ENCODE data around the gene CDK5RAP1.
"Not testable (repeated sequence)": the region's sequence is repeated elsewhere in the genome, so short reads cannot be mapped to it uniquely, and the experiment has no call there.

The CDK5RAP1 gene

DNA sequence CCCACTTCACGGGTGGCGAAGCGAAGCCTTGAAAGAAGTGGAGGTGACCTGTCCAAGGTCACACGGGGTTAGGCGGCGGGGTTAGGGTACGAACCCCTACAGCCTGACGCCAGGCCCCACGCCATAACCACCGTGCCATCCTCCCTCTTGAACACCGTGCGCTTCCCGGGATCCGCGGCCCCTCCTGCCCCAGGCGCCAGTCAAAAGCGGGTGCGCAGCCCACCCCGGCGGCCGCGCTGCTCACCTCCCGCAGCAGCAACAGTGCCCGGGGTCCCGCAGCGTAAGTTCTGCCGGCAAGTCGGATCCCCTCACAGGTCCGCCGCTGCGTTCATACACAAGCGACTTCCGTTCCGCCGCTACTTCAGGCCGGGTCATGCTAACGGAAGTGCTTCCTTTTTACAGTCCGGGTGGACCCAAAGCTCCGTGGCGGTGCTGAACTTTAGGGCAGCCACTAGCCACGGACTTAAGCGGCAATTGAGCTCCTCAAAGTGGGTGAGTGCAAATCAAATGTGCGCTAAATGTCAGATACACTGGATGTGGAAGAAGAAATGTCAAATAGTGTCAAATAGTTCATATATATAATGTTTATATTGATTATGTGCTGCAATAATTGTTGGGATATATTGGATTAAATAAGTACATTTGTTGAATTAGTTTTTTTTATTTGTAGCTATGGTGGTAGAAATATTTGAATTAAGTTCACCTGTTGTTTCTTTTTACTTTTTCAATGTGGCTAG lies at the start of gene CDK5RAP1:
Gene CDK5RAP1 (minus strand): TSS at position 336 of the 737 bp plus-strand sequence. CDS start 4,455 bp downstream, outside the sequence.
- peak; percentile 95 for DNase-seq (ENCODE audit: low spot score)

DNA sequence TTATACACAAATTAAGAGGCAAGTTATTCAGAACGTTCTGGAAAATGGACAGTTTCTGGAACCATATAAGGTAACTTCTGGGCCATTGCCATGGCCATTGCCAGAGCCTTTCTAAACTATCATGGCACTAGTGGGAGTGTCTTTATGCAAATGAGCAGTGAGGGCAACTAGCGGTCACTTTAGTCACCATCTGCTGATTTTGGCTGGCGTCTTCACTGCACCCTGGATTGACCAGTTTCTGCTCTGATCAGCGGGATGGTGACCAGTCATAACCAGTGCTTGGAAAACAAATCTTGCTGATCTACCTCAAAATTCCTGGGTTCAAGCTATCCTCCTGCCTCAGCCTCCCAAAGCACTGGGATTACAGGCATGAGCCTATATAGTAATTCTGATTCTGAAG lies 49.5 kb upstream of the CDK5RAP1 start:
- no peak for DNase-seq (ENCODE audit: low spot score)

GRCh38 chr20:33445881-33446625 lies 44.7 kb upstream of the CDK5RAP1 start:
- DNase-seq (ENCODE audit: low spot score) = peak; percentile 49

GRCh38 chr20:33444797-33445560 lies 43.7 kb upstream of the CDK5RAP1 start:
- DNase-seq (ENCODE audit: low spot score) = peak; percentile 51

GRCh38 chr20:33443512-33444239 lies 42.4 kb upstream of the CDK5RAP1 start, which contains the start of gene SNTA1:
SNTA1 (minus strand) TSS chr20:33443763; CDS start chr20:33443620, 143 bp downstream.
- DNase-seq (ENCODE audit: low spot score) = peak; percentile 85

GRCh38 chr20:33443006-33443511 lies 41.7 kb upstream of the CDK5RAP1 start:
- DNase-seq (ENCODE audit: low spot score) = no peak

GRCh38 chr20:33442136-33443005 lies 41.1 kb upstream of the CDK5RAP1 start:
- no peak for DNase-seq (ENCODE audit: low spot score)

DNA sequence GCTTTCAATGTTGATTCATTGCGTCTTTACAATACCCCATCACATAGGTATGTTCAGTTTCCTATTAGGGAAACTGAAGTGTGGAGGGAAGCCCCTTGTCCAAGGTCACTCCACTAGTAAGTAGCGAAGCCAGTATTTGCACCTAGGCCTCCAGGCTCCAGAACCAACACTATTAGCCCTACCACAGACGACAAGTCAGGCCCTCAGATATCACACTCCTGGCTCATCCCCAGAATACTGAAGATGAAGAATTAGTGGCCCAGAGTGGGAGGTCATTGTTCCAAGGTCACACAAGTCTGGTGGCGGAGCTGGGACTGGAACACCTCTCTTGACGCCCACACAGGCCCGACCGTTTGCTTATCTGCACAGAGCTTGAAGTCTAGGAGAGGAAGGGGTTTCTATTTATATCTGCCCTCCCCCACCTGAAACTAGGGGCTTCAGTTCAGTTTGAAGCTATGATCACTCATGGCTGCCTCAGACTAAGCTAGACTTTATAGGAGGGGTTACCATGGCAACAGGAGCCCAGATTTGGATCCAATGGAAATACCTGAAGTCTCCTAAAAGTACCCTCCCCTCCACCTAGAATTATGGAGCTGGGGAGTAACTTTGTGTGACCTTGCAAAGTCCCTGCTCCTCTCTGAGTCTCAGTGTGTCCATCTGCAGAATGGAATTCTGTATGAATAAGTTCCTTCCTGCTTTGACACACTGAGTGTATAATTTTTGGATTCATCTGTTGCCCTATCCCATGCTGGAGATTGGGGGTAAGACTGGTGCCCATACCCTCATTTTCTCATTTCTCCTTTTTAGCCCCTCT lies 40.0 kb upstream of the CDK5RAP1 start:
- DNase-seq (ENCODE audit: low spot score) = no peak

- DNase-seq (ENCODE audit: low spot score) = not testable (repeated sequence)
Measured at GRCh38 chr20:33440562-33440961, 39.2 kb upstream of the CDK5RAP1 start.

DNA sequence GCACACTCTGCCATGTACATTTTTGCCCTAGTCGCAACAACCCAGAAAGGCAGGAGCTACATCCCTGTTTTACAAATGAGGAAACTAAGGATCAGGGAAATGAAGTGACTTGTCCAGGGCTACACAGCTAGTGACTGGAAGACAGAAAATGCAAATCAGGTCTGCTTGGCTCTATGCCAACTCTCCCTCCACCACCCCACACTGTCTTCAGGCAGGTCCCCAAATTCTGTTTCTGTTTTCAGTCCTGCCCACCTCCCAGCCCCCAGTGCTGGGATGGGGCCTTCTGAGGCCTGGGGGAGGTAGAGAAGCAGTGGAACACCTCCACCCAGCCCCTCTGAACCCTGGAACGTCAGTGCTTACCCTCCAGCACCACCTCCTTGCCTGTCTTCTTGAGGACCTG lies 37.2 kb upstream of the CDK5RAP1 start:
- DNase-seq (ENCODE audit: low spot score) = peak; percentile 58

DNA sequence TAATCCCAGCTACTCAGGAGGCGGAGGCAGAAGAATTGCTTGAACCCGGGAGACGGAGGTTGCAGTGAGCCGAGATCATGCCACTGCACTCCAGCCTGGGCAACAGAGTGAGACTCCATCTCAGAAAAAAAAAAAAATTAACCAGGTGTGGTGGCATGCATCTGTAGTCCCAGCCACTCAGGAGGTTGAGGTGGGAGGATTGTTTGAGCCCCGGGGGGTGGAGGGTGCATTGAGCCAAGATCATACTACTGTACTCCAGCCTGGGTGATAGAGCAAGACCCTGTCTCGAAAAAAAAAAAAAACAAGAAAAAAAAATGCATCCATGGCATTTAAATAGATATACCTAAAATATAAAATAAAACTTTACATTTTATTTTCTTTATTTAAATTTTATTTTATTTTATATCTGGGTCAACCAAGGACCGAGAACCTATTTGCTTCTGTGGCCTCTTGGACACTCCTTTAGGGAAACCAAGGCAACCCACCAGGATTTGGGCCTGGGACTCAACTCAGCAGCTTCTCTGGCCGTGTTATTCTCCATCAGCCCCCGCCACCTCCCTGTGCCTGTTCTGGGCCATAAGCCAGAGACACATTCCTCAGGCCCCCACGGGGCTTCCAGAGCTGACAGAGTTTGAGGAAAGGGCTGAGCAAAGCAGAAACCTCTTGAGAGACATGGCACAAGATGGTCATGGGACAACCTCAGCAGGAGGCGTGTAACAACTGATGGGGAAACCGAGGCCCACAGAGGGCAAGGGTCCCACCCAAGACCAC lies 36.0 kb upstream of the CDK5RAP1 start:
- no peak for DNase-seq (ENCODE audit: low spot score)

GRCh38 chr20:33434434-33434833 lies 33.1 kb upstream of the CDK5RAP1 start:
- no peak for DNase-seq (ENCODE audit: low spot score)

GRCh38 chr20:33433465-33434234 lies 32.3 kb upstream of the CDK5RAP1 start:
- no peak for DNase-seq (ENCODE audit: low spot score)

- no peak for DNase-seq (ENCODE audit: low spot score)
Measured at GRCh38 chr20:33431797-33432381, 30.6 kb upstream of the CDK5RAP1 start.

DNA sequence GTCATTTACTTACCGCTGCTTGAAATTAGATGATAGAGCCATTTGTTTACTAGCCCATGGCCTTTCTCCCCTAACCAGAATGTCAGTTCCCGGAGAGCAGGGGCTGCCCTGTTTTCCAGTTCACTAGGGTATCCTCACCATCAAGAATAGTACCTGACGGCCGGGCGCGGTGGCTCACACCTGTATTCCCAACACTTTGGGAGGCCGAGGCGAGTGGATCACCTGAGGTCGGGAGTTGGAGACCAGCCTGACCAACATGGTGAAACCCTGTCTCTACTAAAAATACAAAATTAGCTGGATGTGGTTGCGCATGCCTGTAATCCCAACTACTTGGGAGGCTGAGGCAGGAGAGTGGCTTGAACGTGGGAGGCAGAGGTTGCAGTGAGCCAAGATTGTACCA lies 22.6 kb upstream of the CDK5RAP1 start:
- DNase-seq (ENCODE audit: low spot score) = not testable (repeated sequence)

DNA sequence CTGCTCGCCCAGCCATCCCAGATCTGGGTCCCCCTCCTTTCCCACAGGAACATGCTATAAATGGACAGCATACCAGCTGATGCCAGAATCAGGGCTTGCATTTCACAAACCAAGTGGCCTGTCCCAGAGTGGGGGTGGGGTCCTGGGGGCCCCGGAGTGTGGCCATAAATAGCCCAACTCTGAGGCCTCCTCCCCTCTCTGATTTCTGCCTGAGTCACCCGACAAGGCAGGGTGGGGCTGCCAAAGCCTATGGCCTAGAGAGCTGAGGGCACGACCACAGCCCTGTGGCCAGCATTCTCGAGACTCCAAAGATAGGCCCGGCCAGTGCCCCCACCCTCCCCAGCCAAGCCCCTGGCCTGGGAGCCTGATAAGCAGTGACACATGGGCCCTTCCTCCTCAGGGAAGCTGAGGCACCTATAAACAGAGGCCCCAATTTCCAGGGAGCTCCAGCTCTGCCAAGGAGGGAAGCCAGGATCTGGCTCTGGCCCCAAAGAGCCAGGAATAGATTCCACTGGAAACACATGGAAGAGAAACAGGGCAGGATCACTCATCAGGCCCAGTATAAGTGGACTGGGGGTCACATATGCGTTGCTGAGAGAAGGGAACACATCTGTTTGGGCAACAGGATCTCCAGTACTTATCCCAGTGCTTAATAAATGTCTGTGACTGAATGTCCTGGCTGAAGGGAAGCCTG lies 22.0 kb upstream of the CDK5RAP1 start:
- DNase-seq (ENCODE audit: low spot score) = no peak
